Measurements from ENCODE around the gene EPS8L1.
A peak's percentile ranks its signal among the peaks of the same experiment; 100 is the strongest.

The EPS8L1 gene

DNA sequence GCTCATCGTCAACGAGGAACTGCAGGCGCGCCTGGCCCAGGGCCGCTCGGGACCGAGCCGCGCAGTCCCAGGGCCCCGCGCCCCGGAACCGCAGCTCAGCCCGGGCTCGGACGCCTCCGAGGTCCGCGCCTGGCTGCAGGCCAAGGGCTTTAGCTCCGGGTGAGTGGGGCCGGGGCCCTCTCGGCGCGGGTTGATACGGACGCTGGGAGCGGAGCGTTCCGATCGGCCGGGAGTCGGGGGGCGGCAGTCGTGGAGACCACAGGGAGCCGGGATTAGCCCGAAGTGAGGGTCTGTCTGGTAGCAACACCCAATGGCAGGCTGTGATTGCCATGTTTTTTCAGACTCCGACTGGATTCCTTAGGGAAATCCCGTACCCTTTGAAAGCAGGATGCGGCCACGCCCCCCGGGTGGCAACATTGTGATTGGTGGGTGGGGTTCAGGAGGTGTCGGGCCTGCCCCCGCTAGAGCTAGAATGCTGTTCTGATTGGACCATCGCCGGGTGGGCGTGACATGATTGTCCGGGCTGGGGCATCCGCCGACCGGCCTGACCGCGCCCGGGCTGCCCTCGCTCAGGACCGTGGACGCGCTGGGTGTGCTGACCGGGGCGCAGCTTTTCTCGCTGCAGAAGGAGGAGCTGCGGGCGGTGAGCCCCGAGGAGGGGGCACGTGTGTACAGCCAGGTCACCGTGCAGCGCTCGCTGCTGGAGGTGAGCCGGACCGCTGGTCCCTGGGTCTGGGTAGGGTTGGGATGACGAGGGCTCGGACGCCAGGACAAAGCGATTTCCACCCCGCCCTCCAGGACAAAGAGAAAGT lies 11.3 kb downstream of the EPS8L1 start:
- Histone ChIP-seq H3K4me3 (peak overlapping the region; percentile 66), H3K9ac (ENCODE audit: insufficient read length) (no peak overlapping the region), H3K27ac (no peak overlapping the region), H3K36me3 (ENCODE audit: insufficient read depth, low read length) (peaks cover 4% of the 10 kb centered on the region; the same call in 1 of the 2 replicates), H3K9me3 (ENCODE audit: low read depth, low read length) (no peaks in the 10 kb centered on the region)
- DNase-seq (ENCODE audit: low read depth, low spot score) = no peak
- TF ChIP-seq EZH2 (IDR thresholded peaks at IDR 0.05) (no peak), FOXP2 (optimal IDR thresholded peaks at IDR 0.05; ENCODE audit: control extremely low read depth, extremely low read length, insufficient read depth) (no peak), POLR2AphosphoS5 (IDR thresholded peaks at IDR 0.05; ENCODE audit: borderline replicate concordance, low read depth, low read length) (no peak)

DNA sequence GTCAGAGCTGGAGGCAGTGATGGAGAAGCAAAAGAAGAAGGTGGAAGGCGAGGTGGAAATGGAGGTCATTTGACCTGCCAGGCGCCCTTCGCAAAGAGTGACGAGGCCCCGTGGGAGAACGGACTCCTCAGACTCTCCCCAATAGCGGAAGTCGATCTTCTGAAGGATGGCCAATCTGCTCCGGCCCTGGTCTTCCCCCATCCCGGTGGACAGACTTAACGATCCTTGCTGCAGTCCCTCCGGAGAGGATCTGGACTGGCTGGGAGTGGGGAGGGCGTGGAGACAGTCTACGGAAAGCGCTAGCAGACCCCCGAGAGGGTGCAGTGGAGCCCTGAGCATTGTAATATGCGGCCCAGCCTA lies 11.9 kb downstream of the EPS8L1 start:
- no peak for DNase-seq (ENCODE audit: low read depth, low spot score)
- H3K9ac ChIP-seq (ENCODE audit: insufficient read length) = no peak overlapping the region
- H3K9me3 ChIP-seq (ENCODE audit: low read depth, low read length) = no peaks in the 10 kb centered on the region
- no peak overlapping the region for H3K27ac ChIP-seq
- H3K4me3 ChIP-seq = no peak overlapping the region
- TF ChIP-seq POLR2AphosphoS5 (IDR thresholded peaks at IDR 0.05; ENCODE audit: borderline replicate concordance, low read depth, low read length) (no peak), FOXP2 (optimal IDR thresholded peaks at IDR 0.05; ENCODE audit: control extremely low read depth, extremely low read length, insufficient read depth) (no peak), EZH2 (IDR thresholded peaks at IDR 0.05) (no peak)
- peaks cover 4% of the 10 kb centered on the region; the same call in 1 of the 2 replicates for H3K36me3 ChIP-seq (ENCODE audit: insufficient read depth, low read length)

DNA sequence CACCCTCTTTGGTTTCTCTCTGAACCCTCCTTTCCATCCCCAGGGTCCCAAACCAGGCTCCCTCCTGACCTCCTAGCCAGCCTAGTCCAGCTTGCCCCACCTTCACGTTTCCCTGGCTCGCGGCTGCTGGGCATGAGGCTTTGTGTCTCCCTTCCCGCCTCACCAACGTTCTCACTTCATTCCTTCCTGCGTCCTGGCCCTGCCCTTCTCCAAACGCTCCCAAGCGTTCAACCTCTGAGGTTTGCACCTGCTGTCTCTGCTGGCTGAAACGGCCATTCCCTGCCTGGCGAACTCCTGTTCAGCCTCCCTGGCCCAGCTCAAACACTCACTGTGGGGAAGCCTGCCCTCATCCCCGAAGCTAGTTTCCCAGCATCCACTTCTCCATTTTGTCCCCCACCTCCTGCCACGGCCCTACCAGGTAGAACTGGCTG lies 12.4 kb downstream of the EPS8L1 start:
- no peak for DNase-seq (ENCODE audit: low read depth, low spot score)
- peak overlapping the region; percentile 64 for H3K9ac ChIP-seq (ENCODE audit: insufficient read length)
- no peaks in the 10 kb centered on the region for H3K9me3 ChIP-seq (ENCODE audit: low read depth, low read length)
- peak overlapping the region; percentile 31; the same call in 1 of the 2 replicates for H3K27ac ChIP-seq
- no peak for TF ChIP-seq FOXP2 (optimal IDR thresholded peaks at IDR 0.05; ENCODE audit: control extremely low read depth, extremely low read length, insufficient read depth)
- no peak for TF ChIP-seq EZH2 (IDR thresholded peaks at IDR 0.05)
- TF ChIP-seq POLR2AphosphoS5 (IDR thresholded peaks at IDR 0.05; ENCODE audit: borderline replicate concordance, low read depth, low read length) = no peak
- H3K4me3 ChIP-seq = no peak overlapping the region
- H3K36me3 ChIP-seq (ENCODE audit: insufficient read depth, low read length) = peaks cover 4% of the 10 kb centered on the region; the same call in 1 of the 2 replicates

DNA sequence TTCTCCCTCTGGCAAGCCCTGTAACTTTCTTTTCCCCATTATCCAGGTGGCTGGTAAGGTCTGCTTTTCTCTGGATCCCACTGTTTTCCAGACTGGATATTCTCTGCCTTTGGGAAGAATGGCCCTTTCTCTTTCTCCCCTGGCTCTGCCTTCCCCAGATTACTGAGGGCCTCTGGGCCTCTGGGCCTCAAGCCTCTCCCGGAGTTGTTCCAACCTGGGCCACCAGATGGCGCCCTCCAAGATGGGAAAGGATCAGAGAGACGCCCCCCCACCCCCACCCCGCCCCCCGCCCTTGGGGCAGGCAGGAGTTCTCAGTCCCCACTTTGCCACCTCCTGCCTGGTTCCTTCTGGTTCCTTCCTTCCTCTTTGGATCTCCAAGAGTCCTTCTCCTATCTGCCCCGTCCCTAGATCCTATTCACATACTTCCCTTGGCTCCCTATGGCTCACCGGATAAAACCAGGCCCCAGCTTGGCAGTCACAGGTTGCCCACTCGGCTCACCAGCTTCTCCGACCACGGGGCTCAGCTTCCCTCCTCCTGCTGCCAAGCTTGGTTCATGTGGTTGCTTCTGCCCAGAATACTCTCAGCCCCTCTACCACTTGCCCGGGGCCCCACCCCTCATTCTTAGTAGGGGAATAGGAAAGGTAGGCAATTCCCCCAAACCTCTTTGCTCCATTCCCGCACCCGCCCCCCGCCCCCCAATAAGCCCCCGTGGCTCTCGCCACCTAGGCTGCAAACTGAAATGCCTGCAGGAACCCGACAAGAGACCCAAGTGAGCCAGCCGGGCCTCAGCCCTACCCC lies 13.1 kb downstream of the EPS8L1 start:
- no peak for DNase-seq (ENCODE audit: low read depth, low spot score)
- H3K9me3 ChIP-seq (ENCODE audit: low read depth, low read length) = no peaks in the 10 kb centered on the region
- H3K36me3 ChIP-seq (ENCODE audit: insufficient read depth, low read length) = peaks cover 4% of the 10 kb centered on the region; the same call in 1 of the 2 replicates
- H3K27ac ChIP-seq = peak overlapping the region; percentile 31; the same call in 1 of the 2 replicates
- H3K9ac ChIP-seq (ENCODE audit: insufficient read length) = peak overlapping the region; percentile 64
- no peak for TF ChIP-seq EZH2 (IDR thresholded peaks at IDR 0.05)
- no peak overlapping the region for H3K4me3 ChIP-seq

DNA sequence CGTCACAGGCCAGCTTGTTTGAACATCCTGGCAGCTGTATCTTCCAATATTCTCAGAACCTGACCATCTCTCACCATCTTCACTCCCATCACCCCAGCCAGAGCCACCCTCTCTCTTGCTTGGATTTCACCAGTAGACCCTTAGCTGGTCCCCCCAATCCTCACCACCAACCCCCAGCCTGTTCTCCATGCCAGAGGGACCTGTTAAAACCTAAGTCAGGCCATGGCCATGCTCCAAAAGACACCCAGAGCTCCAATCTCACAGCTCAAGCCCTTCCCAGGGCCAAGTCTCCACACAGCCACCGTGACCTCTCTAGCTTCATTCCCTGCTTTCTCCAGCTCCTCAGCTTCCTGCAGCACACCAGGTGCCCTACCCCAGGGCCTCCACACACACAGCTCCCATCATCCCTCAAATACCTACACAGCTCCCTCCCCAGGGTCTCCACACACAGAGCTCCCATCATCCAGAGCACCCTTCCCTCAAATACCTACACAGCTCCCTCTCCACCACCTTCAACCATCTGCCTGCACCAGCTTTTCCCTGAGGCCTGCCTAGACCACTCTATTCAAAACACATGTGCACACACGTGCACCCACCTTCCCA lies 13.8 kb downstream of the EPS8L1 start:
- TF ChIP-seq POLR2AphosphoS5 (IDR thresholded peaks at IDR 0.05; ENCODE audit: borderline replicate concordance, low read depth, low read length) = no peak
- TF ChIP-seq EZH2 (IDR thresholded peaks at IDR 0.05) = no peak
- no peak for TF ChIP-seq FOXP2 (optimal IDR thresholded peaks at IDR 0.05; ENCODE audit: control extremely low read depth, extremely low read length, insufficient read depth)
- Histone ChIP-seq H3K36me3 (ENCODE audit: insufficient read depth, low read length) (peaks cover 4% of the 10 kb centered on the region; the same call in 1 of the 2 replicates), H3K9ac (ENCODE audit: insufficient read length) (no peak overlapping the region), H3K9me3 (ENCODE audit: low read depth, low read length) (no peaks in the 10 kb centered on the region), H3K4me3 (no peak overlapping the region), H3K27ac (0 out of 2 replicates have a peak overlapping the region, but pooled peaks have one; percentile 13)
- DNase-seq (ENCODE audit: low read depth, low spot score) = no peak

DNA sequence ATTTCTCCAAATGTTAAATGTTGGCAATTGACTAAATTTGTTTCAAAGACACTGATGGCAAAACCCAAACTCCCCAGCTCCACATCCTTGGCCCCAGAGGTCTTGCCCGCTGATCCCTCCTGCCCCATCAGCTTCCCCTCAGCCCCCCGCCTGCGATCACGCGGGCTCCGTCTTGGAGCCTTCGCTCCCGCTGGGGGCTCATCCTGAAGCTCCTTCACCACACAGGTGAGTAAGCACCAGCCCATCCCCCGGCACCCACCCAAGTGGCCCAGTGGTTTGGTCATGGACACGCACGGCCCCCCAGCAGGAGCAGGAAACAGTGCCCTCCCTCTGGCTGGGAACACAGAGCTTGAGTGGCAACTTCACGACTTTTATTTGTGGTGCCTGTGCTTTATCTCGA lies 14.9 kb downstream of the EPS8L1 start:
- no peak for TF ChIP-seq EZH2 (IDR thresholded peaks at IDR 0.05)
- H3K27ac ChIP-seq = no peak overlapping the region
- H3K36me3 ChIP-seq (ENCODE audit: insufficient read depth, low read length) = peaks cover 4% of the 10 kb centered on the region; the same call in 1 of the 2 replicates
- no peaks in the 10 kb centered on the region for H3K9me3 ChIP-seq (ENCODE audit: low read depth, low read length)
- H3K4me3 ChIP-seq = no peak overlapping the region
- no peak for DNase-seq (ENCODE audit: low read depth, low spot score)
- no peak overlapping the region for H3K9ac ChIP-seq (ENCODE audit: insufficient read length)

DNA sequence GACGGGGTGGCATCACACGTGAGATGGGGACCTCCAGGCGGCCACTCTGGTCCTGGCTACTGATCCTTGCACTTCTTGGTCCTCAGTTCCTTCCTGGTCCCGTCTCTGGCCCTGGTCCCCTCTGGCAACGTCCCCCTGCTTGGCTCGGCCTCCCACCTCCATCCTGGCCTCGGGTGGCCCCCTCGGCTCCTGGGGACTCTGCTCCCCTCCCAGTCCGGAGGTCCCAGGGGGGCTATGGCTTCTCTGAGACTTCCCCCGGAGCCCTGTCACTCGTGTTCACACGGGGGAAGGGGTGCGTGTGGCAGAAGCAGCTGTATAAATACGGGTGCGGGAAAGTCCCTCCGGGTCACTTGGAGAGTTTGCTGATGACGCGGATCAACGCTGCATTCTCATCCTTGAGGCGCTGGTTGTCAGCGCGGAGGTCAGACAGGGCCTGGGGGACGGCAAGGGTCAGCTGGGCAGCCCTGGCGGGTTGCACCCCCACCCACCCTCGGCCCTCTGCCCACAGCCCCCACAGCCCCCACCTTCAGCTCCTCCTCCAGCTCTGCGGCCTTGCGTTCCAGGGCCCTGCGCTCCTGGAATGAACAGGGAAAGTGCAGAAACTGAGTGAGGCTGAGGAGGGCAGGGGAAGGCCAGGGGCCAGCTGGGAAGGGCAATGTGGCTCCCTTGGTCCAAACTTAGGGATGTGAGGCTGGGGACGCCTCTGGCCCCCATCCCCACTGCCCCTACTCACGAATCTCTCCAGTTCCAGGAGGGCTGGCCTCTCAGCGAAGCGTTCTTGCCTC lies 15.6 kb downstream of the EPS8L1 start:
- Histone ChIP-seq H3K36me3 (ENCODE audit: insufficient read depth, low read length) (peaks cover 4% of the 10 kb centered on the region; the same call in 1 of the 2 replicates), H3K27ac (no peak overlapping the region), H3K9ac (ENCODE audit: insufficient read length) (no peak overlapping the region), H3K9me3 (ENCODE audit: low read depth, low read length) (no peaks in the 10 kb centered on the region), H3K4me3 (no peak overlapping the region)
- no peak for DNase-seq (ENCODE audit: low read depth, low spot score)
- TF ChIP-seq FOXP2 (optimal IDR thresholded peaks at IDR 0.05; ENCODE audit: control extremely low read depth, extremely low read length, insufficient read depth) (no peak), POLR2AphosphoS5 (IDR thresholded peaks at IDR 0.05; ENCODE audit: borderline replicate concordance, low read depth, low read length) (no peak), EZH2 (IDR thresholded peaks at IDR 0.05) (no peak)

DNA sequence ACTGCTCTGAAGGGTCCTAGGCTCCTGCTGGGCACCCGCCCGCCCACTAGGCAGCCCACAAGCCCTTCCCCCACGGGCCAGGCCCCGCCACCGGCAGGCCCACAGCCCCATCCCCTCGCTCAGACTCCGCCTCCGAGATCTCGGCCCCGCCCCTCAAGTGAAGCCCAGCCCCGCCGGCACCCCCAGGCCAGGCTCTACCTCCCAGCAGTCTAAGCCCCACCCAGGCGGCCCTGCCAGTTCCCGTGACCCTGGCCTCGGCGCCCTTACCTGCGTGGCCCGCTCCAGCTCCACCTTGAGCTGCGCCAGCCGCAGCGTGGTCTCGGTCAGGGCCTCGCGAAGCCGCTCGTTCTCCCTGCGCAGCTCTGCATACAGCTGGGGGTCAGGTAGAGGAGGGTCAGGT lies 16.3 kb downstream of the EPS8L1 start:
- TF ChIP-seq POLR2AphosphoS5 (IDR thresholded peaks at IDR 0.05; ENCODE audit: borderline replicate concordance, low read depth, low read length) = no peak
- TF ChIP-seq EZH2 (IDR thresholded peaks at IDR 0.05) = no peak
- TF ChIP-seq FOXP2 (optimal IDR thresholded peaks at IDR 0.05; ENCODE audit: control extremely low read depth, extremely low read length, insufficient read depth) = no peak
- DNase-seq (ENCODE audit: low read depth, low spot score) = no peak
- H3K9ac ChIP-seq (ENCODE audit: insufficient read length) = no peak overlapping the region
- H3K9me3 ChIP-seq (ENCODE audit: low read depth, low read length) = no peaks in the 10 kb centered on the region
- no peak overlapping the region for H3K4me3 ChIP-seq
- peaks cover 4% of the 10 kb centered on the region; the same call in 1 of the 2 replicates for H3K36me3 ChIP-seq (ENCODE audit: insufficient read depth, low read length)
- no peak overlapping the region for H3K27ac ChIP-seq
